Measurements from ENCODE around the gene STXBP4.

The STXBP4 gene

DNA sequence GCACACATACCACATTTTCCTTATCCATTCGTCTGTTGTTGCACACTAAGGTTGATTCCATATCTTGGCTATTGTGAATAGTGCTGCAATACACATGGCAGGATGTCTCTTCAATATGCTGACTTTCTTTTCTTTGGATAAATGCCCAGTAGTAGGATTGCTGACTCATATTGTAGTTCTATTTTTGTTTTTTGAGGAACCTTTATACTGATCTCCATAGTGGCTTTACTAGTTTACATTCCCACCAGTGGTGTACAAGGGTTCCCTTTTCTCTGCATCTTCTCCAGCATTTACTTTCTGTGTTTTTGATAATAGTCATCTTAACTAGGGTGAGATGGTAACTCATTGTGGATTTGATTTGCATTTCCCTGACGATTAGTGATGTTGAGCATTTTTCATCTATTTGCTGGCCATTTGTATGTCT lies 118.1 kb downstream of the STXBP4 start:
- H3K36me3 Mint-ChIP-seq (ENCODE audit: low read depth): no peaks in the 10 kb centered on the region
- no peak overlapping the region for H3K4me3 Mint-ChIP-seq
- intact Hi-C loops (cut with micrococcal nuclease): no loop called here
- peak overlapping the region; percentile 3 for H3K27ac Mint-ChIP-seq
- H3K4me1 Mint-ChIP-seq (ENCODE audit: low read depth): peaks cover 19% of the 10 kb centered on the region
- peaks cover 8% of the 10 kb centered on the region for H3K9me3 Mint-ChIP-seq
- H3K27me3 Mint-ChIP-seq: no peaks in the 10 kb centered on the region

DNA sequence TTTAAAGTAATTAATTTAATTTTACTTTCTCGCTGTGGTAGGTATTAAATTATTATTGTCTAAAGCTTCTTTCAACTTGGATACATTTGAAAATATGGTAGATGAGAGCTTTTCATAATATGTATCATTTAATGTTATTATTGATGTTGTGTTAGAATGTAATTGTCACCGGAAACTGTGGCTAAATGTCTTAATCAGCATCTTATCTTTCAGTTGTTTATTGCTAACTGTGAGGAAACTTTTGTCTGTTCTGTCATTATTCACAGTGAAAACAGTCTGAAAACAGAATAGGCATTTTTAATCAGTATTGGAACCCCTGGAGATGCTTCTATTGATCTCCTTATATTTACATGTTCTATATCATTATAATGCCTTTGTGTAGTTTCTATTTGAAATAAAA lies 120.7 kb downstream of the STXBP4 start:
- peaks cover 8% of the 10 kb centered on the region for H3K9me3 Mint-ChIP-seq
- intact Hi-C loops (cut with micrococcal nuclease): no loop called here
- H3K4me1 Mint-ChIP-seq (ENCODE audit: low read depth): peaks cover 19% of the 10 kb centered on the region
- H3K36me3 Mint-ChIP-seq (ENCODE audit: low read depth): no peaks in the 10 kb centered on the region
- H3K4me3 Mint-ChIP-seq: no peak overlapping the region
- H3K27me3 Mint-ChIP-seq: no peaks in the 10 kb centered on the region
- no peak overlapping the region for H3K27ac Mint-ChIP-seq

DNA sequence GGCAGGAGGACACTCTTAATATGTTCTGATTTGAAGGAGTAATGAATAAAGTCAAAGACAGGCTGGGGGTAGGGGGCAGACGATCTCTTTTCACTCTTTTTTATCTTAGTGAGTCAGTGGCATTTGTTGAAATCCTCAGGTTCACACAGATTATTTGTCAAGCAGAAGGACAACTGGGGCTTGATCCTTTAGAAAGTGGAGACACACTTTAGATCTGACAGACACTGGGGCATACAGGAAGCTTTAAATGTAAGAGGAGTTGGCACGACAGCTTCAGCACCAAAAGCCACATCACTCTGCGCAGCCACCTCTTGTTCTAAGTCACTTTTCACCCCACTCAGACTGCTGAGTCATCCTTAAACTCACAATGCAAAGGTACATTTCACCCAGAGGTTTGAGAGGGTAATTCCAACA lies 121.5 kb downstream of the STXBP4 start:
- Mint-ChIP-seq H3K27me3 (no peaks in the 10 kb centered on the region), H3K36me3 (ENCODE audit: low read depth) (no peaks in the 10 kb centered on the region), H3K27ac (no peak overlapping the region), H3K4me1 (ENCODE audit: low read depth) (peaks cover 19% of the 10 kb centered on the region), H3K4me3 (no peak overlapping the region), H3K9me3 (peaks cover 8% of the 10 kb centered on the region)
- intact Hi-C loops (cut with micrococcal nuclease): no loop called here

DNA sequence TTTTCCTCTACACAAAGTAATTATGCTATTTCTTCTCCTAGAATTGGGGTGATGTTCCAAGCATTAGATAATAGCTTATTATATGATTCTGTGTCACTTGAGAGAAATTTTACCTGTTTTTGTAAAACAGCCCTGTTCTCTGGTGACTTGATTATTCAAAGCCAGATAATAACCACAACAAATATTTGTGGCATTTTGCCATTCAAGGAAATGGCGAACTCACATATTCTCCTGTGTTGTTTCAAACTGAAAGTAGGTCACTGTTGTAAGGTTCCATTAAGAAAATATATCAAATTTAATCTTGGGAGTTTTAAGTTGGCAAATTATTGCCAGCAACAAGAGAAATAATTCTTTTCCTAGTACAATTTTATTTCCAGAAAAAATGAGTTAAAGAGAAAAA lies 124.8 kb downstream of the STXBP4 start:
- Mint-ChIP-seq H3K36me3 (ENCODE audit: low read depth) (no peaks in the 10 kb centered on the region), H3K27ac (no peak overlapping the region), H3K4me1 (ENCODE audit: low read depth) (peaks cover 5% of the 10 kb centered on the region), H3K27me3 (no peaks in the 10 kb centered on the region), H3K9me3 (no peaks in the 10 kb centered on the region), H3K4me3 (no peak overlapping the region)
- intact Hi-C loops (cut with micrococcal nuclease): no loop called here

DNA sequence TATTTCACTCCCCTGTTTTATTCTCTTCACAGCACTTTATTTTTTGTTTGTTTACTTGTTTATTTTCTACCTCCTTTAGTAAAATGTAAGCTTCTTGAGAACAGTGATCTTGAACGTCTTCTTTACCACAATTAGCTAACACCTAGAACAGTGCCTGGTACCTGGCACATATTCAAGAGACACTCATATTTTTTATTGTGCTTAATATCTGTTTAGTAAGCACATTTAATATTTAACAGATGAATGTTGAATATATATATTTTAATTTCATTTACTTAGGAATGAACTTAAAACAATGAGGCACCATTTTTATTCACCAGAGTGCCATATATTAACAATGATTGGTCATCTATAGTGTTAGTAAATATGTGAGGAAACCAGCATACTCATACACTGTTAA lies 130.2 kb downstream of the STXBP4 start:
- intact Hi-C loops (cut with micrococcal nuclease): no loop called here
- H3K9me3 Mint-ChIP-seq: no peaks in the 10 kb centered on the region

DNA sequence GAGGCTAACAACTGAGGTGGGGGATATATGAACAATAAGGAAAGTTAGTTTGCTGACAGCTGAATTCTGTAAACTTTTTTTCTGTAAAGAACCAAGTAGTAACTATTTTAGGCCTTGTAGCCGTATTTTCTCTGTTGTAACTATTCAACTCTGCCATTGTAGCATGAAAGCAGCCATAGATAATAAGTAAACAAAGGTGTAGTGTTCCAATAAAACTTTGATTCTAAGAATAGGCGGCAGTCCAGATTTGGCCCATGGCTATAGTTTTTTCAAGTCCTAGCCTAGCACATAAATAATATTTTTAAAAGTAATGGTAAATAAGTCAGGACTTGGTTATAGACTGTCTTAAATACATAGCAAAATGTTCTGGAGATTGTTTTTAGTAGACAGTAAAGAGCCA lies 142.0 kb downstream of the STXBP4 start:
- intact Hi-C loops (cut with micrococcal nuclease): no loop called here
- Mint-ChIP-seq H3K27ac (no peak overlapping the region), H3K27me3 (no peaks in the 10 kb centered on the region), H3K36me3 (ENCODE audit: low read depth) (no peaks in the 10 kb centered on the region), H3K4me1 (ENCODE audit: low read depth) (no peaks in the 10 kb centered on the region), H3K9me3 (peaks cover 37% of the 10 kb centered on the region), H3K4me3 (no peak overlapping the region)

More for the DNA sequence above, 130.2 kb downstream of the STXBP4 start:
- Mint-ChIP-seq H3K36me3 (ENCODE audit: low read depth) (no peaks in the 10 kb centered on the region), H3K4me3 (no peak overlapping the region), H3K27ac (no peak overlapping the region), H3K27me3 (no peaks in the 10 kb centered on the region), H3K4me1 (ENCODE audit: low read depth) (no peaks in the 10 kb centered on the region)

DNA sequence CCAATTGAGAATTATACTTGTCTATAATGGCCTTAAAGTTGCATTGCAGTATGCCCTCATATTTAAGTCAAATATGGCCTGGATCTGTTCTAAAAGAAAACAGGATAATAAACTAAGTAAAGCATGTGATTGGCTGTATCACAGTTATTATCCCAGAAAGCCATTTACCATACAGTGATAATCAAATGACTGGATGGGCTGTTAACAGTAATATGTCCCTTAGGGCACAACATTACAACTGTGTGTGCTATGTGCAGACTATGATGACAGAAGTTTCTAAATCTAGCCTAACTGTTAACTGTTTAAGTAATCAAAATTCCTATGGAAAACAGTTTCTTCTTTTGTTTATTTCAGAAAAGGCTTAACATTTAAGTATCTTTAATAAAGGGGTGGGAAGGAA lies 145.7 kb downstream of the STXBP4 start:
- no peaks in the 10 kb centered on the region for H3K27me3 Mint-ChIP-seq
- no peak overlapping the region for H3K4me3 Mint-ChIP-seq
- intact Hi-C loops (cut with micrococcal nuclease): no loop called here
- no peak overlapping the region for H3K27ac Mint-ChIP-seq
- no peaks in the 10 kb centered on the region for H3K36me3 Mint-ChIP-seq (ENCODE audit: low read depth)
- peaks cover 14% of the 10 kb centered on the region for H3K9me3 Mint-ChIP-seq
- H3K4me1 Mint-ChIP-seq (ENCODE audit: low read depth): no peaks in the 10 kb centered on the region

DNA sequence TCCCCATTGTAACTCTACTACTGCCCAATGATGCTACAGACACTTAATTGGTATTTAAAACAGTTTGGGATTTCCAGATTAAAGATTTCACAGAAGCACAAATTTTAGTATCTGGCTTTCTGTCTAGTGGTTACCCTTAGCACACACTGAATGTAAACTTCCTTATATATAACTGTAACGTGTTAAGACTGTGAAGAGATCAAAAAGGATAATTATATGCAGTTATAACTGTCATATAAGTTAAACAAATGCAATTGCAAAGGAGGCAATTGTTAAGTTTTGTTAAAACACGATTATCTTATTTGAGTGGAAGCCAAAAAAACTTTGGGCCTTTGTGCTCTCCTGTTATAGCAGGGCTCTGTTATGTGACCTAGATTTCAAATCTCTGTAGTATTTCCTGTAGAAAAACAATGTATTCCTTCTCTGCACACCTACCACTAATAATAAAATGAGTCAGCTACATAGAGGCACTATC lies 147.9 kb downstream of the STXBP4 start:
- H3K27ac Mint-ChIP-seq: no peak overlapping the region
- no peak overlapping the region for H3K4me3 Mint-ChIP-seq
- H3K27me3 Mint-ChIP-seq: no peaks in the 10 kb centered on the region
- no peaks in the 10 kb centered on the region for H3K36me3 Mint-ChIP-seq (ENCODE audit: low read depth)
- H3K4me1 Mint-ChIP-seq (ENCODE audit: low read depth): no peaks in the 10 kb centered on the region
- intact Hi-C loops (cut with micrococcal nuclease): no loop called here
- no peaks in the 10 kb centered on the region for H3K9me3 Mint-ChIP-seq

DNA sequence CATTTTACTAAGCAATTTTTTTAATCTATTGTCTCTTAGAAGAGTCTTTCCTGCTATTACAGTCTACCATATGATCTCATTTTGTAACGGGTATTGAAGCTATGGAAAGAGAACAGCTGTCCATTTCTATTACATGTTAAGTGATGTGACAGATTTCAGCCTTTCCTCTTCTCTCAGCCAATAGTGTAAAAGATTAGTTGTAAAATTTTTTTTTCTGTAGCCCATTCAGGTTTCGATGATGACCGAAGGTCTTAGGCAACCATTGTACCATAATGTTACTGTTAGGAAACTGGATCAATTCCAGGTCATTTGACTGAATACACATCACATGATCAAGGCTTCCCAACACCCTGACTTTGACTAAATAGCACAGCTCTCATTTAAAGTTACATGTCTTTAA lies 148.6 kb downstream of the STXBP4 start:
- Mint-ChIP-seq H3K9me3 (no peaks in the 10 kb centered on the region), H3K27ac (no peak overlapping the region), H3K4me1 (ENCODE audit: low read depth) (no peaks in the 10 kb centered on the region), H3K36me3 (ENCODE audit: low read depth) (no peaks in the 10 kb centered on the region), H3K27me3 (no peaks in the 10 kb centered on the region), H3K4me3 (no peak overlapping the region)
- intact Hi-C loops (cut with micrococcal nuclease): no loop called here

DNA sequence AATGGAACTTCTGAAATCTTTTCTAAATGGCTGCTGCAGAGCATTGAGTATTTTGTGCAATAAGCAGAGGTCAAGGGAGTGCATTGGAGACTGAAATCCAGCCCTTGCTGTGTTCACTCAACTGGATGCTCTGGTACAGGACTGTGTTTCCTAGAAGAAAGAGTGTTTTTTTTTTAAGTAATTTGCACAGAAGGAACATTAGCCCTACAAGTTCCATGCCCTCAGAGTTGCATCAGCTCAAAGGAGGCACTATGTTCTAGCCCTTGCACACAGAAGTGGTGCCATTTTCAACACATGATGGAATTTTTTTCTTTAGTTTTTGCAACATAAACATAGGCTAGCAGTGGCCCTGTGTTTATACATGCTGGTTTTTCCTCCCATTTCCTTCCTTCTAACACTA lies 152.1 kb downstream of the STXBP4 start:
- intact Hi-C loops (cut with micrococcal nuclease): no loop called here
- Mint-ChIP-seq H3K9me3 (no peaks in the 10 kb centered on the region), H3K36me3 (ENCODE audit: low read depth) (no peaks in the 10 kb centered on the region), H3K4me1 (ENCODE audit: low read depth) (no peaks in the 10 kb centered on the region), H3K27me3 (no peaks in the 10 kb centered on the region), H3K27ac (no peak overlapping the region), H3K4me3 (no peak overlapping the region)

DNA sequence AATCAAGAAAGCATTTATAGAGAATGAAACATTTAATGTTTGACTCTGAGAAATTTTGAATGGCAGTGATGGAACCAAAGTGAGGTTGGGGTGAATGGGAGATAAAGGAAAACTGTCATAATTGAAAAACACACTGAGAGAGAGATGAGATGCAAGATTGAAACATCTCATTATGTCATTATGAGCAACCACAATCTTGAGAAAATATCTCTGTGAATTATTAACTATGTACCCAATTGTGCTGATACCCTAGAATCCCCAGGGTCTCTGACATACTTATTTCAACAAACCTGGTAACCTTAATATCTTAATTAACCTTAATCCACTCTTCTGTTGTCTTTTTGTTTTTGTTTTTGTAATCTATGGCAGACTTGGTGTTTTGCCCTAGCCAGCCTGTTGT lies 152.7 kb downstream of the STXBP4 start:
- Mint-ChIP-seq H3K9me3 (no peaks in the 10 kb centered on the region), H3K36me3 (ENCODE audit: low read depth) (no peaks in the 10 kb centered on the region)
- intact Hi-C loops (cut with micrococcal nuclease): no loop called here

DNA sequence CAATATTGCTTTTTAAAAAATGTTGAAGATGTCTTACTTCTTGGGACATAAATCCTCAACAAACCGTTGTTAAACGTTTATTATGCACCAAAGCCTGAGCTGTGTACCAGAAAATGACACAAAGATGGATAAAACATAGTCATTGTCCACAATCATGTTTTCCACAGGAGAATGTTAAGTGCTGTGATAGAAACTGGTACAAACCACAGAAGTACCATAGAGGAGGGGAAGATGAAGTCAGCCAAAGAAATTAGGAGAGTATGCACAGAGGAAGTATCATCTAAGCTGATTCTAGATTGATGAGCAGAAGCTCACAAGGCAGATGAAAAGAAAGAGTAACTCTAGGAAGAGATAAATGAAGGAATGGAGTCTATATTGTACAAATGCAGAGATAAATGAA lies 153.5 kb downstream of the STXBP4 start:
- no peaks in the 10 kb centered on the region for H3K9me3 Mint-ChIP-seq
- no peaks in the 10 kb centered on the region for H3K4me1 Mint-ChIP-seq (ENCODE audit: low read depth)
- no peaks in the 10 kb centered on the region for H3K27me3 Mint-ChIP-seq
- H3K36me3 Mint-ChIP-seq (ENCODE audit: low read depth): no peaks in the 10 kb centered on the region
- H3K27ac Mint-ChIP-seq: no peak overlapping the region
- no peak overlapping the region for H3K4me3 Mint-ChIP-seq
- intact Hi-C loops (cut with micrococcal nuclease): no loop called here

More for the DNA sequence above, 152.7 kb downstream of the STXBP4 start:
- Mint-ChIP-seq H3K4me3 (no peak overlapping the region), H3K27me3 (no peaks in the 10 kb centered on the region), H3K27ac (no peak overlapping the region), H3K4me1 (ENCODE audit: low read depth) (no peaks in the 10 kb centered on the region)

DNA sequence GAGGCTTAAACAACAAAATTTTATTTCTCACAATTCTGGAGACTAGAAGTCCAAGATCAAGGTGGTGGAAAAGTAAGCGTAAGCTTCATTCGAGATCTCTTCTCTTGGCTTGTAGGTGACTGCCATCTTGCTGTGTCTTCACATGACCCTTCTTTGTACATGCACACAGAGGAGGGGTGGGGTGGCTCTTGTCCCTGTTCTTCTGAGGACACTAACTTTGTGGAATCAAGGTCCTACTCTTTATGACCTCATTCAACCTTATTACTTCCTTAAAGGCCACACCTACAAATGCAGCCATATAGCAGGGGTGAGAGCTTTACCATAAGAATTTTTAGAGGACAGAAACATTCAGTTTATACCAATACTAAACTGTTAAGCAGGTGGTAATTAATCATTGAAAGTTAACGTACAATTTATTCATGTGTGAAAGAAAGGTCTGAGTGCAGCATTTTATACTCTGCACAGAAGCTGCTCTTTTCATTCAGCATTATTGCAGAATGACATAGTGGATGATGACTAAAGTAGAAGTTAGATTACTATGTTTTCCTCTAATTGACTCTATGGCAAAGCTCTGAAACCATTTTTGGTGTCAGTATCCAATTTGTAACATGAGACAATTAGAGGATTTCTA lies 156.3 kb downstream of the STXBP4 start:
- H3K36me3 Mint-ChIP-seq (ENCODE audit: low read depth): no peaks in the 10 kb centered on the region
- H3K9me3 Mint-ChIP-seq: no peaks in the 10 kb centered on the region
- intact Hi-C loops (cut with micrococcal nuclease): no loop called here
- H3K4me3 Mint-ChIP-seq: no peak overlapping the region
- no peak overlapping the region for H3K27ac Mint-ChIP-seq
- no peaks in the 10 kb centered on the region for H3K27me3 Mint-ChIP-seq
- H3K4me1 Mint-ChIP-seq (ENCODE audit: low read depth): no peaks in the 10 kb centered on the region

DNA sequence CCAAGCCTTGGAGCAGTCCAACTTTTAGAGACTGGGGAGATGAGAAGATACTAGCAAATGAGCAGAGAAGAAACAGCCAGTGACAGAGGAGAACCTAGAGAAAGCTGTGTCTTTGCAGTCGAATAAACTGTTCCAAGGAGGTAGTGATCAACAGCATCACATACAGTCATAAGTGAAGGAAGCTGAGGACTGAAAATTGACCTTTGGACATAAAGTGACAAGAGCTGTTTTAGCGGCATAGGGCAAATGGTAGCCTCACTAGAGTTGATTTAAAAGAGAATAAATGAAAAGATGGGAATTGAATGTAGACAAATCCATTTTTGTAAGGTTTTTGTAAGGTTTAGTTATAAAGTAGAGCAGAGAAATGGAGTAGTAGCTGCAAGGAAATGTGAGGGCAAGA lies 165.0 kb downstream of the STXBP4 start:
- intact Hi-C loops (cut with micrococcal nuclease): no loop called here

DNA sequence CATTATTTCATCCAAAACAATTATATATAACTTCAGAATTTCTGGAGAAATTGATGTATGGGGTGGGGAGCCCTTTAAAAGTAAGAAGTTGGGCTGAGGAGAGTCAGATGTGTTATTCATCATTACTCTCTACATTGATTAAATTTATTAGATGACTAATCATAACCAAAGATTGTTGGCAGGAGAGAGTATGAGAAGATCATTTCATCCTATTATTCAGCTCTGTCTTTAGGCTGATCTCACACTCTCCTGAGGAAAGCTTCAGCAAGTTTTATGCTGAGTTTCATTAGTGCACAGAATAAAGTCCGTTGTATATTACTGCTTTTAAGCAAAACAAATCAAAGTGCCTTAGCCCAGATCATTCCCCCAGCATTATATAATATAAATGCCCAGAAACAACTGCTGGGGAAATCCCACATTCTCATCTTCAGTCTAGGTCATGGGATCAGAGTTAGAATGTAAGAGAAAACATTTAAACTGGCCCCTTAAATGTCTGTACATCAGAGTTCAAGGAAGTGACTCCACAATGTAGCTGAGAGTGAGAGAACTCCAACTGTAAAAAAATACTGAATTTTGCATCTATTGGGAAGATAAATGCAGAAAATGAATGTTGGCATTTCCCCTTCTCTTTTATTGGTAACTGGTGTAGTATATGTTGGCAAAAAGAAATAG lies 166.1 kb downstream of the STXBP4 start:
- Mint-ChIP-seq H3K27ac (no peak overlapping the region), H3K9me3 (no peaks in the 10 kb centered on the region), H3K27me3 (no peaks in the 10 kb centered on the region), H3K4me1 (ENCODE audit: low read depth) (no peaks in the 10 kb centered on the region), H3K36me3 (ENCODE audit: low read depth) (no peaks in the 10 kb centered on the region), H3K4me3 (no peak overlapping the region)
- intact Hi-C loops (cut with micrococcal nuclease): no loop called here

More for the DNA sequence above, 165.0 kb downstream of the STXBP4 start:
- Mint-ChIP-seq H3K27ac (no peak overlapping the region), H3K9me3 (no peaks in the 10 kb centered on the region), H3K4me3 (no peak overlapping the region), H3K4me1 (ENCODE audit: low read depth) (no peaks in the 10 kb centered on the region), H3K27me3 (no peaks in the 10 kb centered on the region), H3K36me3 (ENCODE audit: low read depth) (no peaks in the 10 kb centered on the region)
